ENCODE measurements around the gene TBC1D1. TPM values are rescaled to one million over a fixed set of nuclear protein-coding genes. Genes with fewer than 3 reads are reported as not detected.

The TBC1D1 gene
- total and polyA plus RNA-seq, 8 donors: 53.3 to 78.9 (median 71.1) TPM

GRCh38 chr4:38023347-38024205 is 132.7 kb downstream of the TBC1D1 start:
- Histone ChIP-seq H3K4me3 (no peak overlapping the region), H3K27ac (peak overlapping the region in 1 of 2 donors; percentile 35), H3K27me3 (no peaks in the 10 kb centered on the region), H3K9me3 (no peaks in the 10 kb centered on the region), H3K4me1 (peaks cover 0 to 11% of the 10 kb centered on the region in 2 donors), H3K36me3 (peaks cover 0 to 52% of the 10 kb centered on the region in 2 donors)
- TF ChIP-seq, protein P1, sequence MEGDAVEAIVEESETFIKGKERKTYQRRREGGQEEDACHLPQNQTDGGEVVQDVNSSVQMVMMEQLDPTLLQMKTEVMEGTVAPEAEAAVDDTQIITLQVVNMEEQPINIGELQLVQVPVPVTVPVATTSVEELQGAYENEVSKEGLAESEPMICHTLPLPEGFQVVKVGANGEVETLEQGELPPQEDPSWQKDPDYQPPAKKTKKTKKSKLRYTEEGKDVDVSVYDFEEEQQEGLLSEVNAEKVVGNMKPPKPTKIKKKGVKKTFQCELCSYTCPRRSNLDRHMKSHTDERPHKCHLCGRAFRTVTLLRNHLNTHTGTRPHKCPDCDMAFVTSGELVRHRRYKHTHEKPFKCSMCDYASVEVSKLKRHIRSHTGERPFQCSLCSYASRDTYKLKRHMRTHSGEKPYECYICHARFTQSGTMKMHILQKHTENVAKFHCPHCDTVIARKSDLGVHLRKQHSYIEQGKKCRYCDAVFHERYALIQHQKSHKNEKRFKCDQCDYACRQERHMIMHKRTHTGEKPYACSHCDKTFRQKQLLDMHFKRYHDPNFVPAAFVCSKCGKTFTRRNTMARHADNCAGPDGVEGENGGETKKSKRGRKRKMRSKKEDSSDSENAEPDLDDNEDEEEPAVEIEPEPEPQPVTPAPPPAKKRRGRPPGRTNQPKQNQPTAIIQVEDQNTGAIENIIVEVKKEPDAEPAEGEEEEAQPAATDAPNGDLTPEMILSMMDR (IDR thresholded peaks at IDR 0.05): no peak
- ATAC-seq: peak; percentile 37
- intact Hi-C loops (cut with DNase I): no loop called here
- DNase-seq: no peak

DNA sequence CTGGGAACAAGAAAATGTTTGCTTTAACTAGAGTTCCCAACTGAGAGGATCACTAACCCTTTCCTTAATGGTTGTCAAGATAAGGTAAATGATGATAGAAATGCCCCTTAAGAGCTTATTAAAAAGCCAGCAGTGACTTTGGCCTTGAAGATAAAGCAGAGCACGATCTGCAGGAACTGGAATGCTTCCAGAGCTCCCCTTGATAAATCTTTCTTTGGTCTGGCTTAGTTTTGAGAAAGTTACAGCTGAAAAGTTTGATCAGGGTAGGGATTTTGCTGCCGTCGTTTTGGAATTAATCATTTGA is 133.3 kb downstream of the TBC1D1 start:
- TF ChIP-seq, protein P1 (IDR thresholded peaks at IDR 0.05): no peak
- ATAC-seq (no peak), DNase-seq (no peak)
- H3K27ac ChIP-seq: peak overlapping the region in 1 of 2 donors; percentile 35
- H3K9me3 ChIP-seq: no peaks in the 10 kb centered on the region
- intact Hi-C loops (cut with DNase I): no loop called here
- peaks cover 0 to 11% of the 10 kb centered on the region in 2 donors for H3K4me1 ChIP-seq
- no peak overlapping the region for H3K4me3 ChIP-seq
- peaks cover 0 to 58% of the 10 kb centered on the region in 2 donors for H3K36me3 ChIP-seq
- H3K27me3 ChIP-seq: no peaks in the 10 kb centered on the region

- TF ChIP-seq, protein P1 (IDR thresholded peaks at IDR 0.05): no peak
- no peaks in the 10 kb centered on the region for H3K27me3 ChIP-seq
- no peak for DNase-seq
- peaks cover 0 to 64% of the 10 kb centered on the region in 2 donors for H3K36me3 ChIP-seq
- H3K9me3 ChIP-seq: no peaks in the 10 kb centered on the region
- ATAC-seq: no peak
- H3K4me1 ChIP-seq: peaks cover 0 to 11% of the 10 kb centered on the region in 2 donors
- no peak overlapping the region for H3K27ac ChIP-seq
- no peak overlapping the region for H3K4me3 ChIP-seq
- intact Hi-C loops (cut with DNase I): no loop called here
These were observed 134.8 kb downstream of the TBC1D1 start for GRCh38 chr4:38025665-38026064.

DNA sequence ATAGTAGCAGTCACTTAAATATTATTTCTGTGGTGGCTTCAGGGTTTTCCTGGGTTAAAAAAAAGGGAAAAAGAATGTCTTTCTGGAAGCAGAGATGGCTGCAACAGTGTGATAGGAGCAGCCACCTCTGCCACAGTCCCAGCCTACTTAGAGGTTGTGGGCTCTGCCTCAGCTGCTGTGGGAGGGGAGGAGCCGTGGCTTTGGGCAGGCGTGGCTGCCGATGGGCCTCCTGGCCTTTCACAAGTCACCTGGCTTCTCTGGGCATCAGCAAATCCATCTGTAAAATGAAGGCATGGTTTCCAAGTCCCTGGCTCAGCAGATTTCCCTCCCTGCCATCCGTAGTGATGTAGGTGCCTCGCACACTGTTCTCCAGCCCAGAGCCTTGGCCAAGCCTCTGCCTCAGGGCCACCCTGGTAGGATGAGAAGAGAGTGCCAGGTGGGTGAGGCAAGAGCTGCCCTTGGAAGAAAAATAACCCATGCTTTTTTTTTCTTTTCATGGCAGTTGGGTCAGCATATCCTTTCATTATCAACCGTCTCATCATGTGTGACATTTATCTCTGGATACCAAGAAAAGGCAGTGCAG is 135.4 kb downstream of the TBC1D1 start:
- Histone ChIP-seq H3K36me3 (peaks cover 0 to 58% of the 10 kb centered on the region in 2 donors), H3K27ac (no peak overlapping the region), H3K27me3 (no peaks in the 10 kb centered on the region), H3K4me1 (peaks cover 0 to 11% of the 10 kb centered on the region in 2 donors), H3K4me3 (no peak overlapping the region), H3K9me3 (no peaks in the 10 kb centered on the region)
- intact Hi-C loops (cut with DNase I): no loop called here
- DNase-seq (no peak), ATAC-seq (no peak)
- TF ChIP-seq, protein P1 (IDR thresholded peaks at IDR 0.05): no peak

DNA sequence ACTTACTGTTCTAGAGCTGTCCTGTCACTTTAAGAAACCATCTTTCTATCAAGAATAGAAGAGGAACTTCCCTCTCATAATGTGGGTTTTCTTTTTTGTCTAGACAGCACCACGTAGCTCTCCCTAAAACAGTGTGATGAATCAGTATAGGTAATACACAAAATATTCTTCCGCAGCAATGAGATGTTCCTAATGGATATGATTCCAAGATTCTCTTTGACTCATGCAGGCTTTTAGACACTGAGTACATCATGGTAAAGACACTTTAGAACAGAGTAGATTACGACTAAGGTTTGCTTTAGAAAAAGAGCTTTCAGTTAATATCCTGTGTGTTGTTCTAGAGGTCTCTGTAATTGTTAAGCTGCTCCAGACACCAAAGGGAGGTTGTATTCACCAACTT is 139.1 kb downstream of the TBC1D1 start:
- intact Hi-C loops (cut with DNase I): no loop called here

More for the DNA sequence above, 139.1 kb downstream of the TBC1D1 start:
- Histone ChIP-seq H3K4me3 (no peak overlapping the region), H3K36me3 (peaks cover 0 to 51% of the 10 kb centered on the region in 2 donors), H3K9me3 (no peaks in the 10 kb centered on the region), H3K27ac (no peak overlapping the region), H3K27me3 (no peaks in the 10 kb centered on the region), H3K4me1 (no peaks in the 10 kb centered on the region)
- TF ChIP-seq, protein P1 (IDR thresholded peaks at IDR 0.05): no peak
- DNase-seq (no peak), ATAC-seq (no peak)

Measured in left lung (tissue), 10 donors.